ENCODE results near the gene SMIM1. TPM values are rescaled to one million over a fixed set of nuclear protein-coding genes. Genes with fewer than 3 reads are reported as not detected.

SMIM1 gene
- total RNA-seq, 1 donor from 2014 or later: 0.72 TPM

GRCh38 chr1:3822421-3822820 is 49.9 kb downstream of the SMIM1 start:
- H3K4me1 Mint-ChIP-seq (ENCODE audit: low read depth): peaks cover 13% of the 10 kb centered on the region
- TF ChIP-seq CTCF (IDR thresholded peaks at IDR 0.05): no peak
- no peak overlapping the region for H3K4me3 Mint-ChIP-seq (ENCODE audit: unreplicated experiment)
- no peaks in the 10 kb centered on the region for H3K27me3 Mint-ChIP-seq (ENCODE audit: low read depth)
- DNase-seq (ENCODE audit: low spot score): no peak
- H3K27ac Mint-ChIP-seq (ENCODE audit: unreplicated experiment): no peak overlapping the region
- H3K9me3 Mint-ChIP-seq (ENCODE audit: low read depth): no peaks in the 10 kb centered on the region
- H3K36me3 Mint-ChIP-seq (ENCODE audit: low read depth): peaks cover 33% of the 10 kb centered on the region

GRCh38 chr1:3824650-3825049 is 52.1 kb downstream of the SMIM1 start:
- no peak for DNase-seq (ENCODE audit: low spot score)
- H3K27ac Mint-ChIP-seq (ENCODE audit: unreplicated experiment): no peak overlapping the region
- no peak for TF ChIP-seq CTCF (IDR thresholded peaks at IDR 0.05)
- no peaks in the 10 kb centered on the region for H3K27me3 Mint-ChIP-seq (ENCODE audit: low read depth)
- H3K4me1 Mint-ChIP-seq (ENCODE audit: low read depth): peaks cover 6% of the 10 kb centered on the region
- H3K36me3 Mint-ChIP-seq (ENCODE audit: low read depth): peaks cover 43% of the 10 kb centered on the region
- H3K4me3 Mint-ChIP-seq (ENCODE audit: unreplicated experiment): no peak overlapping the region
- H3K9me3 Mint-ChIP-seq (ENCODE audit: low read depth): no peaks in the 10 kb centered on the region

DNA sequence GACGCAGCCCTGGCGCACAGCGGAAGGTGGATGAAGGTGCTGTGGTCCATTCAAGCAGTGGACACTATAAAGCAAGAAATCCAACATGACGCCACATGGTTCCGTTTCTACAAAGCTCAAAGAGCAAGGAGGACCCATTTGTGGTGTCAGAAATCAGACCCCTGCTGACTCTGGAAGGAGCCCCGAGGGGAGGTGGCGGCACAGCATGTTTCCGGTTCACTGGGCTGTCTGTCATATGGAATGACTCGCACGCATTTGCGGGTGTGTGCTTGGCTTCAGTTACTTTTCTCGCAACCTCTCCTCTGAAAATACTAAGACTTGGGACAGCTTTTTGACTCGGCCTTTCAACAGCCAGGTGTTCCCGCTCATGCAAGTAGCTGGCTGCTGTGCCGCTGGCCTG is 52.8 kb downstream of the SMIM1 start:
- Mint-ChIP-seq H3K27me3 (ENCODE audit: low read depth) (no peaks in the 10 kb centered on the region), H3K4me1 (ENCODE audit: low read depth) (no peaks in the 10 kb centered on the region), H3K9me3 (ENCODE audit: low read depth) (no peaks in the 10 kb centered on the region), H3K36me3 (ENCODE audit: low read depth) (peaks cover 42% of the 10 kb centered on the region), H3K4me3 (ENCODE audit: unreplicated experiment) (no peak overlapping the region), H3K27ac (ENCODE audit: unreplicated experiment) (no peak overlapping the region)
- TF ChIP-seq CTCF (IDR thresholded peaks at IDR 0.05): no peak
- no peak for DNase-seq (ENCODE audit: low spot score)

Other genes with a start within 250 kb of the SMIM1 start
- 185 to 332 TPM (median 328 TPM) in 3 replicates for gene MEGF6, start 161.2 kb upstream of the SMIM1 start, total RNA-seq
- gene TPRG1L, start 147.7 kb upstream of the SMIM1 start, total RNA-seq: 52.5 to 53.7 TPM (median 53.6 TPM) in 3 replicates
- gene WRAP73, start 122.6 kb upstream of the SMIM1 start, total RNA-seq: 12.6 to 17.6 TPM (median 15.5 TPM) in 3 replicates
- 0.05 to 0.58 TPM in 2 of 3 replicates, not detected in the other for gene TP73, start 120.2 kb upstream of the SMIM1 start, total RNA-seq
- gene CCDC27, start 20.3 kb upstream of the SMIM1 start, total RNA-seq: not detected in 3 replicates
- 44.0 to 45.8 TPM (median 45.7 TPM) in 3 replicates for gene LRRC47, start 23.7 kb downstream of the SMIM1 start, total RNA-seq
- gene CEP104, start 84.5 kb downstream of the SMIM1 start, total RNA-seq: 37.4 to 40.6 TPM (median 37.6 TPM) in 3 replicates
- gene DFFB, start 84.7 kb downstream of the SMIM1 start, total RNA-seq: 5.8 to 8.2 TPM (median 7.3 TPM) in 3 replicates
- 25.0 to 25.7 TPM (median 25.3 TPM) in 3 replicates for gene C1orf174, start 127.5 kb downstream of the SMIM1 start, total RNA-seq